GM18907 (cell line): ENCODE data around the gene NAMPT.
"Not testable (repeated sequence)": the region's sequence is repeated elsewhere in the genome, so short reads cannot be mapped to it uniquely, and the experiment has no call there.

ENCODE experiments used
- ATAC-seq: cut with Tn5 transposase; IDR thresholded peaks from one replicate; pipeline ENCODE4 v1.9.1; 2021; ENCODE audit warnings: mild to moderate bottlenecking, moderate library complexity; ENCODE audit not compliant: unreplicated experiment

Gene NAMPT

GRCh38 chr7:106238830-106239229, 46.0 kb downstream of the NAMPT start:
- ATAC-seq: no peak

GRCh38 chr7:106236065-106236464, 48.7 kb downstream of the NAMPT start:
- no peak for ATAC-seq

DNA sequence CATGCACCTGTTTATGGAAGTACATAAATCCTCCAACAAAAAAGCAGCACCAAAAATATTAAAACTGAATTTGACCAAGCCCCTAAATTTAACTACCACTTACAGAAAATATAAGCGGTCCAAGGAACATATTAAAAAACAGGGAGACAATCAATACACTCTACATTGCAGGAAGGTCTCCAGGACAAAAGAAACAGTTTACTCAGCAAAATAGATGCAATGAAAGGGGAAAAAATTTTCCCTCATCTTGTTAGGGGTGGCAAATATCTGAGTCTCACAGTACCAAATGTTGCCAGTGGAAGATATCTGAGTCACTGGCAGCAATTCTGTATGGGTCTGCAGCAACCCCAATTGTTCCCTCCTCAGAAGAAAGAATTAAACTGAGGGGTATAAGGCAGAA, 50.4 kb downstream of the NAMPT start:
- ATAC-seq: no peak

- ATAC-seq: no peak
Measured at GRCh38 chr7:106231856-106232490, 52.8 kb downstream of the NAMPT start.

DNA sequence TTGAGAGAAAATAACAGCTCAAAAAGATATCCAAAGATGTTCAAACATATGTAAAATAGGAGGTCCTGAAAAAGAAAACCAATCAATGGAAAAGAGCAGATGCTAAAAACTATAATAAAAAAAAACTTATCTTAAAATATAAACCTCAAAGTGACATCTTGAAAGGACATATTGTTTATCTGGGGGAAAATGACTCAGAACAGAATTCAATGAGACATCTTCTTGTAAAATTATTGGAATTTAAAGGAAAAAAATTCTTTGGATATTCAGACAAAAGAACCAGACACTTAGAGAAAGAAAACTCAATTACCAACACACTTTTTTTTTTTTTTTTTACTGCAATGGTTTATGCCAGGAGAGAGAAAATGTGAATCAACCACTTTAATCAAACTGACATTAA, 58.9 kb downstream of the NAMPT start:
- no peak for ATAC-seq

DNA sequence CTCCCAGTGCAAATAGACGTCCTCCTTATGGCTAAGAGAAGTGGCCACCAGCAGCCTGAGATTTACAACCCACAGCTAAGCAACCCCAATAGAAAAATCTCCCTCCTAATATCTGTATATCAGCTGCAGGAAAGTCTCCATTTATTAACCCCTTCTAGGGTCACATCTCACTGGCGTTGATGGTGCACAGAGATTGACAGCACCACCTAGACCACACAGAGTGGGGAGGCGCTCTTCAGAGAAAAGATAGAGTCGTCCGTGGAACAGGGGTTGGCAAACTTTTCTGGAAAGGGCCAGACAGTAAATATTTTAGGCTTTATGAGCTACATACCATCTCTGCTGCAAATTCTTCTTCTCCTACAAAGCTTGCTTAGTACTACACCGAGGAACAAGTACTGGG, 60.0 kb downstream of the NAMPT start:
- ATAC-seq: no peak

GRCh38 chr7:106223156-106223555, 61.6 kb downstream of the NAMPT start:
- no peak for ATAC-seq

DNA sequence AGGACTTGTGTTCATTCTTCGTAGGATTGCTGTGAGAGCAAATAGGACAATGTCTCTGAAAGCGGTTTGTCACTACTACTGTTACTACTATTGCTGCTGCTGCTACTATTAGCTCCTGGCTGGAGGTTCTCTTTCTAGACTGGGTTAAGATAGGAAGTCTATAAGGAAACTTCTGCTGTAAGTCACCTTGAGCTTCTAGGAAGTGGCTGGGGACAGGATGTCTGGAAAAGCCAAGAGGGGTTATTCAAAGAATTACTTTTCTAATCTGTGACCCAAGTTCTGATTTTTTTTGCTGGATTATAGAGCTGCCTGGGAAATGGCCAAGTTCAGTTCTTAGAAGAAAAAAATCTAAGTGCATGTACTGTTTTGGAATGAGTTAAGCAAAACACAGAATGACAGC, 62.2 kb downstream of the NAMPT start:
- no peak for ATAC-seq

DNA sequence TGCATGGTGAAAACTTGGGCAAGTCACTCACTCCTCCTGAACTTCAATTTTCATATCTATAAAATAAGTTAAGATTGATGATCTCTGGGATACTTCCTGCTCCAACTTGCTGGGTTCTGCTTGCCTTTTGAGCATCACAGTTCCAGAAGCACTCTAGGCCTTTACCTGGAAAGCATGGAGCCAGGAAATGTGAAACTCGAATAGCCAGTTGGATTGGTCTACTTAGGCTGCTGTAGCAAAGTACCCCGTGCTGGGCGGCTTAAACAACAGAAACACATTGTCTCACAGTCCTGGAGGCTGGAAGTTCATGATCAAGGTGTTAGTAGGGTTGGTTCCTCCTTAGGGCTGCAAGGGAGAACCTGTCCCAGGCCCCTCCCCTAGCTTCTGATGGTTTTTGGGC, 64.5 kb downstream of the NAMPT start:
- ATAC-seq: no peak

DNA sequence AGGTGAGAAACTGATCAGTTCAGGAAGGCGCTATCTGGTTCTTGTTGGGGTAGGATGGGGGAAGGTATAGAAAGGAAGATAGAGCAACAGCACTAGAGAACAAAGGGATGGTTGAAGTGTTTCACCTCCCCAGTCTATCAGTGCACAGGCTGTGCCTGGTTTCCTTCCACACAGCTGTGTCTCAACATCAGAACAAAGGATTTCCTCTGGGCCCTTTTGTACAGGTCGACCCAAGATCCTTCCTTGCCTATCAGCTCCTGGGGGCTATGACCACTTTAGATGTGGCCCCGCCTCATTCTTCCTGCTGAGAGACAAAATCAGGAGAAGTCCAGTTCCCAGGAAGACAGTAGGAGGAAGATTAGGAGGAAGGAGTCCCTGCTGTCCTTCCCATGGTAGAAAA, 65.6 kb downstream of the NAMPT start:
- ATAC-seq: no peak

DNA sequence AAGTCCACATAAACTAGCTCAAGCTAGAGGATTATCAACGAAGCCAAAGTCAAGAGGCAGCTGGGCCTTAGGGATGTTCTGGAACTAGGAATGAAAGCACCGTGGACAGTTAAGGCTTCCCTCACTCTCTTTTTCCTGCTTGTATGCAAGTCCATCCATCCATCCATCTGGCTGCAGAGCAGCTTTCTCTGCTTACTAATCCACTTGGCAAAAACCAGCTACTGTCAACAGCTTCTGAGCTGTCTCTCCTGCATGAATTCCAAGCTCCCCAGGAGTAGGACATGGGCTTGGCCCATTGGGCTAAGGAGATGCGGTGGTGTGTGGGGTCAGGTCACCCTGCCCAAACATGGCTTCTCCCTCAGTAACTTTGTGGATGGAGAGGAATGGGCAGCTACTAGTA, 66.2 kb downstream of the NAMPT start:
- no peak for ATAC-seq

DNA sequence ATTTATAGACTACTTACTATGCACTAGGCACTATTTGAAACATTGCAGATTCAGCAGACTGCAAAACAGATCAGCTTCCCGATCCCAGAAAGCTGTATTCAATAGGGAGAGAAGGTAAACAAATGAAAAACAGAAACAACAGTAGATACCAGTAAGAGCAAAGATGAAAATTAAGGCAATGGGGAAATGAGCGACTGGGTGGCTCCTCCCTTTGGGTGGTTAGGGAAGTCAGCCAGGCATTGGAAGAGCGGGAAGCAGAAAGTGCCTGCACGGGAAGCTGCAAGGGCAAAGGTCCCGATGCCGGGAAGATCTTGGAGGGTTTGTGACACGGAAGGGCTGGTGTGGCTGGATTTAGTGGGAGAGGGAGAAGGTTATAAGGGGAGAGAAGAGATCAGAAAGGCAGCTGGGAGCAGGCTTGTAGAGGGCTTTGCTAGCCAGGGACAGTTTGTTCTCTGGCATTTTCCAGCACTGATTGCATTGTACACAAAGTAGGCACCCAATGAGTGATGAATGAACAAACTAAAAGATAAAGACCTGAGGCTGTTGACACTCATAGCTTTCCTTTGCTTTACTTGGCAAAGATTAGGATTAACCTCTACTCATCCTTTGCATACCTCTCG, 67.8 kb downstream of the NAMPT start:
- no peak for ATAC-seq

DNA sequence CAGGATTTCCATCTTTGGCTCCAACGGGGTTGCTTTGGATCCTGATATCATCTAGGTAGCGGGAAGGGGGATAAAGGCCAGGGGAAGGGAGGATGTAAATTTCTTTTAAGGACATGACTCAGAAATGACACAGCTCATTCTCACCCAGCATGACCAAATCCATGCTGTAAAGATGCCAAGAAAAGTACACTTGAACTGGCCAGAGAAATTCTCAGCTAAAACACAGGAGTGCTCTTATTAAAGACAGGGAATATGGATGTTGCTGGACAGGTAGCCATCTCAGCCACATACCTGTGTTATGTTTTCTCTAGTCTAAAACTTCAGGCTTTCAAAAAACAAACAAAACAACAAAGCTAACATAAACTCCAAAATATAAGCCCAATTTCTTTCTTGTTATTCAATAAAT, 68.3 kb downstream of the NAMPT start:
- ATAC-seq: no peak

DNA sequence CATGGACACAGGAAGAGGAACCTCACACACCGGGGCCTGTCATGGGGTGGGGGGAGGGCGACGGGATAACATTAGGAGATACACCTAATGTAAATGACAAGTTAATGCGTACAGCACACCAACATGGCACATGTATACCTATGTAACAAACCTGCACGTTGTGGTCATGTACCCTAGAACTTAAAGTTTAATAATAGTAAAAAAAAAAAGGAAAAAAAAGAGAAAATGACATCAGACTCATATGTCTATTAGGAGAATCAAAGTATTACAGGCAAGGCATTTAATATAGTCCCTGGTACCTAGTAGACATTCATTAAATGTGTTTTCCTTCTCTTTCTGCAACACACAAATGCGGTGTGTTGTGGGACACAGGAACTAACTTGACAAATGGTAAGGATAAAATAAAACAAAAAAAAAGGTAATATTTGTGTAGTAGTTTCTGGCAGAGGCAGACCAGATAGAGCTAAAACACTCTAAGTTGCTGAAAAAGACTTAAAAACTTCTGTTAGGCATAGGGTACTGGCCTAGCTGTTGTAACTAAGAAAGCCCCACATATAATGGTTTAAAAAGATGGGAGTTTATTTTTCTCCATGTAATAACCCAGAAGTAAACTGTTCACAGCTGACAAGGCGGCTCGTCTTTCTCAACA, 68.8 kb downstream of the NAMPT start:
- ATAC-seq: no peak

GRCh38 chr7:106208944-106209343, 75.8 kb downstream of the NAMPT start:
- ATAC-seq: not testable (repeated sequence)

DNA sequence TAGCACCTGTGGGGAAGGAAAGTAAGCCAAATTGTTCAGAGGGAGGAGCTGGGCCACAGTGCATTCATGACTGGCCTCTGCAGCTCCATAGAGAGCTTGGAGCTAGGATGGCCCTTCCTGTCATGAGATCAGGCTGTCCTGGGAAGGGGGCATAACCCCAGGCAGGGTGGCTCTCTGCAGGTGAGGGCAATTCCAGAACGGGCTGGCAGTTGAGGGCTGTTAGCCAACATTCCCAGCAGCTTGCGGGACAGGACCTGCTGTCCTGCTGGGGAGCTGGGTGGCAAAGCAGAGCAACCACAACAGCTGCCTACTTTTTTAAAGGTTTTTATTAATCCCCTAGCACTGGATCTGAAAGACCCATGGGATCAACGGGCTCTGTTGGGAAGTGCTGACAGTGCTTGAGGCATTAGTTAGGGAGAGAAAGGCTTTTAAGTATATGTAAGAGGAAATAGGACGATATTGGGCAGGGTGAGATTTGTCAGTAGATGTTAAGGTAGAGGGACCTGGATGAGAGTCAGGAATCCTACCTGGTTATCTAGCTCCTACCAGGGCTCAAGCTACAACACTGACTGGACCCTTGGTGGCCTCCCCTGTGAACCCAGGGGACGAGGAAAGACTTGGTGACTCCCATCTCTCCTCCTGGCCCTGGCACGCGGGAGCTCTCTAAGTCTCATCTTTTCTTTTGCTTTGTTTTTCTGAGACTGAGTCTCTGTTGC, 77.8 kb downstream of the NAMPT start:
- ATAC-seq: no peak

DNA sequence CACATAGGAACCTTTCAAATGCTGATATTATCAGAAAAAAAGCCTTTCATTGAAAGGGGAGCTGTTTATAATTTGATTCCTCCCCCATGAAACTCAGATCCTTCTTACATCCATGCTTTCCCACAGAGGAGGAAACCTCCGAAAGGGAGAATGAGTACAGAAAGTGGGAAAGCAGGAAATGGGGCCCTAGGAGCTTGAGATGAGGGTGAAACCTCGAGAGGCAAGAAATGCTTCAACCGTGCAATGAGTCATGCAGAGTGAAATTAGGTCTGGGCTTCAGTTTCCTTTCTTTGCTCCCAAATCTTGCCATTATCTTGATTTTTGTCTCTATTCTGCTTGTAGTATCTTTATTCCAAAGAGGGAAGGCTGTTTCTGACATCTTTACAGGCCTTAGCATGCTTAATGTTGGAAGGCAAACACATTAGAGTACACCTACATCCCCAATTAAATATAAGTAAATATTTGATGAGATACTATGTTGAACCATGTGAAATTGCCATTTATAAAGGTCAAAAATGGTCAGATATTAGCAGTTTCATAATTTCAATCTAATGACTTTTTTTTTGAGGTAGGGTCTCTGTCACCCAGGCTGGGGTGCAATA, 79.1 kb downstream of the NAMPT start:
- no peak for ATAC-seq

DNA sequence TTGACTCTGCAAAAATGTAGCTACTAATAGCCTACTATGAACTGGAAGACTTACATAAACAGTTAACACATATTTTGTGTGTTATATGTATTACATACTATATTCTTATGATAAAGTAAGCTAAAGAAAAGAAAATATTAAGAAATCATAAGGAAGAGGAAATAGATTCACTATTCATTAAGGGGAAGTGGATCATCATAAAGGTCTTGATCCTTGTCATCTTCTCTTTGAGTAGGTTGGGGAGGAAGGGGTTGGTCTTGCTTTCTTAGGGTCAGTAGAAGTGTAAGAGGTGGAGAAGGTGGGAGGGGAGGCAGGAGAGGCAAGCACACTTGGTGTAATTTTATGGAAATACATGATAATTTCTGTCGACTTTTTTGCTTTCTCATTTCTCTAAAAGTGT, 81.3 kb downstream of the NAMPT start:
- ATAC-seq: no peak

DNA sequence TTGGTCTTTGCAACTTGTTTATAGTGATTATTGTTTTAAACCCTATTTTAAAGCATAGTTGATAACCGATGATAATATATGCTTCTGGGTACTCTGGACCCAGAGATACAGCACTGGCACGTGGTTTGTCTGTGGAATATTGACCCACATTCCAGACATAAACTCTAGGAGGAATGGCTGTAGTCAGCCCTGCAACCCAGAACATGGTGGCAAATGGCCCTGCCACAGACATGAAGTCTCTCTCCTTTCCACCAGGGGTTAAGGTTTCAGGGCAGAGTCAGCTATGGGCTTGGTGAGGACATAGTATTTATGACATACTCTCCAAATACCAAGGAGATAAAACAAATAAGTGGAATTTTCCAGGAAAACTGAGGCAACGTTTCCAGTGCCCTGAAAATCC, 83.6 kb downstream of the NAMPT start:
- no peak for ATAC-seq

DNA sequence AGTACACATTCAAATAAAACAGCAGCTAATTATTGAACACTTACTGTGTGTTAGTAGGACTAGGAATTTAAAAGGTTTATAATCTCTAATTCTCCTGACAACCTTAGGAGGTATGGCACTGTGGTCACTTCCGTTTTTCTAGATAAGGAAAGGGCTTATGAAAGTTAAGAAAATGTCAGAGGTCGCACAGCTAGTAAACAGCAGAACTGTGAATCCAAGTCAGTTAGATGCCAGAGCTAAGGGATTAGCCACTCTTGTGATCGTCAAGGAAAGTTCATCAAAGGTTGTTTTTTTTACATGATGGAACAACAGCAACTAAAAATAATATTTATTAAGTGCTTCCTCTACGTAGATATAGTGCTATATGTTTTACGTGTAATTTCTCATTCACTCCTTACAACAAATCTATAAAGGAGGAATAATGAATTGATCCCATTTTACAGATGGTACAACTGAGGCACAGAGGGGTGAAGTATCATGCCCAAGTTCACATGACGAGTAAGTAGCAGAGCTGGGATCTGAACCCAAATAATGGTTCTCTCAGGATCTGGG, 84.9 kb downstream of the NAMPT start:
- ATAC-seq: no peak

GRCh38 chr7:106199024-106199423, 85.8 kb downstream of the NAMPT start:
- no peak for ATAC-seq
